Natural killer cell treated with Interleukin-12 subunit alpha and Interleukin-12 subunit beta and Interleukin-15 and Interleukin-18, amount 100 ng/mL, for 72 hours (primary cell): ENCODE results near the gene PIAS3. TPM values are rescaled to one million over a fixed set of nuclear protein-coding genes. Genes with fewer than 3 reads are reported as not detected.

Experiments used
- total RNA-seq, 2 donors: library from RNA; stranded (reverse); gene quantifications; one replicate each; pipeline ENCODE4 v1.2.3, GENCODE V29; 2022

The PIAS3 gene
- total RNA-seq, 2 donors from 2014 or later, result 24.3 to 31.1 TPM

Other genes starting within 250 kb of the PIAS3 start
- gene PDZK1, start 151.7 kb downstream of the PIAS3 start, total RNA-seq, result under 1 TPM; 0.31 to 0.98 TPM
- gene CD160, start 139.6 kb downstream of the PIAS3 start, total RNA-seq, result under 1 TPM; 0.31 to 0.33 TPM
- 10 to 100 TPM; 22.9 to 36.0 TPM for gene RNF115, start 35.0 kb downstream of the PIAS3 start, total RNA-seq
- gene POLR3C, start 34.9 kb downstream of the PIAS3 start, total RNA-seq, result 10 to 100 TPM; 51.4 to 87.4 TPM
- gene NUDT17, start 13.5 kb downstream of the PIAS3 start, total RNA-seq, result 1 to 10 TPM; 4.8 to 5.6 TPM
- under 1 TPM; 0.12 to 0.14 TPM for gene ANKRD35, start 26.8 kb upstream of the PIAS3 start, total RNA-seq
- 1 to 10 TPM; 3.5 to 5.2 TPM for gene ITGA10, start 51.0 kb upstream of the PIAS3 start, total RNA-seq
- 10 to 100 TPM; 33.6 to 34.2 TPM for gene PEX11B, start 59.6 kb upstream of the PIAS3 start, total RNA-seq
- gene RBM8A, start 68.4 kb upstream of the PIAS3 start, total RNA-seq, result 100 to 1,000 TPM; 280 to 294 TPM
- 10 to 100 TPM; 28.8 to 31.3 TPM for gene LIX1L, start 98.9 kb upstream of the PIAS3 start, total RNA-seq
- 1 to 10 TPM; 1.6 to 9.1 TPM for gene ANKRD34A, start 105.5 kb upstream of the PIAS3 start, total RNA-seq
- gene POLR3GL, start 105.6 kb upstream of the PIAS3 start, total RNA-seq, result 10 to 100 TPM; 17.8 to 26.4 TPM
- 100 to 1,000 TPM in 1 of 2 donors, 10 to 100 TPM in 1; 87.8 to 347 TPM for gene TXNIP, start 137.5 kb upstream of the PIAS3 start, total RNA-seq
- gene HJV, start 162.7 kb upstream of the PIAS3 start, total RNA-seq, result not detected